HepG2 (cell line): Measurements from ENCODE around the gene ZCCHC24. TPM values are rescaled to one million over a fixed set of nuclear protein-coding genes. Genes with fewer than 3 reads are reported as not detected.

ENCODE experiments used
- ATAC-seq: fragments of 200-7000 bp; cut with Tn5 transposase; 3 replicates; pipeline ENCODE4 v1.9.1; 2020; ENCODE audit warnings: mild to moderate bottlenecking, moderate library complexity
- BruUV-seq: library from RNA; stranded (reverse); fragments of 400-500 nt; replicated peaks from 2 replicates; lab custom pipeline; 2021; lab: Mats Ljungman, UMichigan
- CTCF ChIA-PET: fragments of 300-600 bp; formaldehyde crosslinking; extraction: SDS; loops from one replicate; lab custom pipeline; 2021; ENCODE audit warnings: low total read pairs, inconsistent platforms, low intra/inter-chr PET ratio; lab: Yijun Ruan, JAX
- POLR2A ChIA-PET: fragments of 350-600 bp; sonication (Branson Sonifier 250); formaldehyde crosslinking; loops from one replicate; lab custom pipeline; 2020; ENCODE audit warnings: antibody characterized with exemption, inconsistent platforms; lab: Yijun Ruan, JAX
- DNase-seq: peaks from one replicate; pipeline ENCODE4 v3.0.0-alpha.2; 2015; ENCODE audit warnings: low spot score
- FAIRE-seq: peaks from 3 replicates; lab custom pipeline; 2011; peaks lifted over from hg19 to GRCh38; lab: Jason Lieb, UNC
- H2AFZ ChIP-seq: one replicate; pipeline ENCODE4 v1.6.1; 2011; ENCODE audit warnings: low read length, inconsistent platforms
- H3K27ac ChIP-seq: fragments of 300-600 bp; 3 replicates; pipeline ENCODE4 v1.8.0; 2011; ENCODE audit warnings: mixed run types, mild to moderate bottlenecking, mixed read lengths, low read length, inconsistent platforms; ENCODE audit not compliant: insufficient read depth; ENCODE audit errors: extremely low read length
- H3K27me3 ChIP-seq, 2 experiments: fragments of 200-600 bp in 1 of 2; 2 replicates in 1 of 2; 3 replicates in 1 of 2; pipeline versions ENCODE4 v1.6.0 to v1.8.0; 2011; ENCODE audit warnings: low read length in 2 of 2, mild to moderate bottlenecking in 2 of 2, moderate library complexity in 2 of 2, inconsistent platforms in 1 of 2; ENCODE audit not compliant: insufficient read depth in 2 of 2, control insufficient read depth in 1 of 2
- H3K36me3 ChIP-seq, 2 experiments: fragments of 200-600 bp in 1 of 2; replicated peaks in 1 of 2; 2 replicates in 1 of 2; 3 replicates in 1 of 2; pipeline versions ENCODE4 v1.5.1 to v1.8.0; 2011; ENCODE audit warnings: low read length in 2 of 2, inconsistent platforms in 1 of 2; ENCODE audit not compliant: insufficient read depth in 2 of 2, control insufficient read depth in 1 of 2
- H3K4me1 ChIP-seq: 2 replicates; pipeline ENCODE4 v1.5.1; 2012; ENCODE audit warnings: low read length, inconsistent platforms; ENCODE audit not compliant: insufficient read depth
- H3K4me2 ChIP-seq: 2 replicates; pipeline ENCODE4 v1.6.0; 2011; ENCODE audit warnings: low read depth, low read length, inconsistent platforms
- H3K4me3 ChIP-seq, 3 experiments: fragments of 200-600 bp in 1 of 3; sonication (generic), shearing (Covaris generic) in 1 of 3; replicated peaks in 1 of 3; 2 replicates each; pipeline ENCODE4 v1.5.1; 2011 to 2016; ENCODE audit warnings: low read length in 3 of 3, inconsistent platforms in 2 of 3, low read depth in 2 of 3, mild to moderate bottlenecking in 2 of 3, control low read depth in 1 of 3, mixed read lengths in 1 of 3; ENCODE audit not compliant: insufficient read depth in 1 of 3
- H3K79me2 ChIP-seq: one replicate; pipeline ENCODE4 v1.6.1; 2011; ENCODE audit warnings: low read length, inconsistent platforms; ENCODE audit not compliant: insufficient read depth
- H3K9ac ChIP-seq: 2 replicates; pipeline ENCODE4 v1.6.0; 2011; ENCODE audit warnings: mild to moderate bottlenecking, low read depth, low read length, inconsistent platforms; ENCODE audit not compliant: insufficient read depth
- H3K9me3 ChIP-seq: 2 replicates; pipeline ENCODE4 v1.5.1; 2012; ENCODE audit warnings: mild to moderate bottlenecking, low read length
- H4K20me1 ChIP-seq: 2 replicates; pipeline ENCODE4 v1.6.0; 2011; ENCODE audit warnings: inconsistent platforms, mild to moderate bottlenecking, low read length, moderate library complexity; ENCODE audit not compliant: insufficient read depth
- CEBPB ChIP-seq: IDR thresholded peaks from 2 replicates; pipeline ENCODE4 v1.6.1; 2011; ENCODE audit warnings: low read depth, low read length, improper control_type of control experiment, borderline replicate concordance
- CEBPG ChIP-seq: IDR thresholded peaks from 2 replicates; pipeline ENCODE4 v1.6.1; 2016
- CREB1 ChIP-seq, 2 experiments: fragments of 450-650 bp in 1 of 2; IDR thresholded peaks; 2 replicates each; pipeline ENCODE4 v1.6.1; 2016 to 2017; ENCODE audit warnings: control low read depth in 1 of 2, mild to moderate bottlenecking in 1 of 2, missing compliant biosample characterization in 1 of 2, missing genetic modification characterization in 1 of 2
- HDAC1 ChIP-seq: sonication (generic); formaldehyde crosslinking; IDR thresholded peaks from 2 replicates; pipeline ENCODE4 v1.5.1; 2020; ENCODE audit warnings: mild to moderate bottlenecking, missing genetic modification reagents
- IRF2 ChIP-seq: IDR thresholded peaks from 2 replicates; pipeline ENCODE4 v1.6.1; 2018; ENCODE audit warnings: missing genetic modification reagents, missing compliant biosample characterization
- LCORL ChIP-seq, 2 experiments: fragments of 450-650 bp in 1 of 2; sonication (generic) in 1 of 2; formaldehyde crosslinking in 1 of 2; IDR thresholded peaks; 2 replicates each; pipeline versions ENCODE4 v1.5.0 to v1.6.1; 2017 to 2020; ENCODE audit warnings: antibody characterized with exemption in 1 of 2, missing genetic modification reagents in 1 of 2
- NFE2 ChIP-seq: sonication (generic); formaldehyde crosslinking; IDR thresholded peaks from 2 replicates; pipeline ENCODE4 v1.4.0; 2020; ENCODE audit warnings: missing genetic modification reagents
- ZNF577 ChIP-seq: sonication (generic); formaldehyde crosslinking; IDR thresholded peaks from 2 replicates; pipeline ENCODE4 v1.4.0; 2020; ENCODE audit warnings: mild to moderate bottlenecking, low read depth, missing genetic modification reagents, borderline replicate concordance
- ZNF781 ChIP-seq: sonication (generic); formaldehyde crosslinking; IDR thresholded peaks from 2 replicates; pipeline ENCODE4 v1.5.1; 2020; ENCODE audit warnings: borderline replicate concordance, mild to moderate bottlenecking, missing genetic modification reagents; ENCODE audit errors: not compliant biosample characterization
- WGBS: methylation state at CpG from one replicate; pipeline ENCODE4 v1.1.6; 2017; ENCODE audit warnings: low lambda C conversion rate; 5-methylcytosine and 5-hydroxymethylcytosine counted together
- in situ Hi-C: cut with HindIII; loops from 2 replicates; pipeline ENCODE4 v1.10.0; 2017; ENCODE audit warnings: low pct_unique_long_range_greater_than_20kb; ENCODE audit not compliant: extremely low pct_ligation_motif_present
- intact Hi-C: fragments of 100-400 bp; cut with micrococcal nuclease; formaldehyde crosslinking; loops from one replicate; pipeline ENCODE4 v1.10.0; 2022; ENCODE audit not compliant: unreplicated experiment
- polyA plus RNA-seq, 8 experiments: library from polyadenylated mRNA; depleted of rRNA in 3 of 8; stranded (reverse) in 7 of 8; unstranded in 1 of 8; fragments of >200 nt; fragmentation: Illumina TruSeq in 4 of 8; extraction: Trizol in 4 of 8; gene quantifications; 2 replicates each; pipeline versions ENCODE4 v1.2.1 to v1.2.3, GENCODE V29; 2011 to 2016; ENCODE audit warnings: low read depth in 4 of 8, missing spikeins in 1 of 8, mixed read lengths in 1 of 8; ENCODE audit not compliant: insufficient read depth in 1 of 8
- total RNA-seq, 5 experiments: library from RNA; depleted of rRNA; stranded (reverse); fragments of >200 nt; fragmentation: Illumina TruSeq; extraction: Trizol; gene quantifications; 2 replicates each; pipeline ENCODE4 v1.2.3, GENCODE V29; 2016; ENCODE audit warnings: low read depth in 1 of 5
- TF ChIP-seq, protein P1 (sequence below): sonication (generic); formaldehyde crosslinking; conservative IDR thresholded peaks from 2 replicates; pipeline ENCODE4 v1.4.0; 2020; ENCODE audit warnings: missing genetic modification reagents

The ZCCHC24 gene
- total and polyA plus RNA-seq, 2 of the 13 experiments (the other 11 are each of a cell fraction or from before 2014, with no cell fraction given) = 3.1 to 7.9 TPM

DNA sequence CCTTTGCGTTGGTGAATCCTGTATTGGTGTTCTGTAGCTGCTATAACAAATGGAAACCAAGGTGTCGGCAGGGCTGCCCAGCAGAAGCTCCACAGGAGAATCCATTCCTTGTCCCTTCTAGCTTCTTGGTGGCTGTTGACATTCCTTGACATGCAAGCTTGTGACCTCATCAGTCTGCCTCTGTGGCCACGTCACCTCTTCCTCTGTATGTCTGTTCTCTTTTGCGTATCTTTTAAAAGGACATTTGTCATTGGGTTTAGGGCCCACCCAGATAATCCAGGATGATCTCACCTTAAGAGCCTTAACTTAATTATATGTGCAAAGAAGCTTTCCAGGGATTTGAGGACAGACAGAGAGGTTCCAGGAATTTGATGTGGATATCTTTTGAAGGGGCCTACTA lies 15.3 kb upstream of the ZCCHC24 start:
- in situ Hi-C loops = no loop called here
- no peak for DNase-seq
- CTCF ChIA-PET = no interaction called here
- TF ChIP-seq, protein P1, sequence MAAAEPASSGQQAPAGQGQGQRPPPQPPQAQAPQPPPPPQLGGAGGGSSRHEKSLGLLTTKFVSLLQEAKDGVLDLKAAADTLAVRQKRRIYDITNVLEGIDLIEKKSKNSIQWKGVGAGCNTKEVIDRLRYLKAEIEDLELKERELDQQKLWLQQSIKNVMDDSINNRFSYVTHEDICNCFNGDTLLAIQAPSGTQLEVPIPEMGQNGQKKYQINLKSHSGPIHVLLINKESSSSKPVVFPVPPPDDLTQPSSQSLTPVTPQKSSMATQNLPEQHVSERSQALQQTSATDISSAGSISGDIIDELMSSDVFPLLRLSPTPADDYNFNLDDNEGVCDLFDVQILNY (CRISPR knock-in tag) = no peak
- TF ChIP-seq HDAC1 (CRISPR knock-in tag) (no peak), IRF2 (no peak), CREB1 (IDR thresholded peaks at IDR 0.05) (peak; percentile 55), CREB1 (CRISPR knock-in tag; IDR thresholded peaks at IDR 0.05) (no peak), NFE2 (CRISPR knock-in tag) (no peak)
- H3K4me1 ChIP-seq = 0 out of 2 replicates have a peak, but pooled peaks cover 6% of the 10 kb centered on the region
- H3K36me3 ChIP-seq = no peaks in the 10 kb centered on the region
- no TSS peak for BruUV-seq
- no peaks in the 10 kb centered on the region for H3K9me3 ChIP-seq
- intact Hi-C loops = no loop called here
- no peak overlapping the region for H3K9ac ChIP-seq
- ATAC-seq = no peak
- no peaks in the 10 kb centered on the region for H3K79me2 ChIP-seq
- no peak overlapping the region for H2AFZ ChIP-seq
- H3K27me3 ChIP-seq = peaks cover 0 to 11% of the 10 kb centered on the region in 2 experiments; a peak in 1 of 5 replicates
- POLR2A ChIA-PET = no interaction called here
- no peak for FAIRE-seq
- no peak overlapping the region for H3K4me3 ChIP-seq
- no peak overlapping the region for H3K27ac ChIP-seq
- no peak overlapping the region for H3K4me2 ChIP-seq
- no peaks in the 10 kb centered on the region for H4K20me1 ChIP-seq
- 75% methylated on average over 4 of the region's 4 CpGs for WGBS

DNA sequence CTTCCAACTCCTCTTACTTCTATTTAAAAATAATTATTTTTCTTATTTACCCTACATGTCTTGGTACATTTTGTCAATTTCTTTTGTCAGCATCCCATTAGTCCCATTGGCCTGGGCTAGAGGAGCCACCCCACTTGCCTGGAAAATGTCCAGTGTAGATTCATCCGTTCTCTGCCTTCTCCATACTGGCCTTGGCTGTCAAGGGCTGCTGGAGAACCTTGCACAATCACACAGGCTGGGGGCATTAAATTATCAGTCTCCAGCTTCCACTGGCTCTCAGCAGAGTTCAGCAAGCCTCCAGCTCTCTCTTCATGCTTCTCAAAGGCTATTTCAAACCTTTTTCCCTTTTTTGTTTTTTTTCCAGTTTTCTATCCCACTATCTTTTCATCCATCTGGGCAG lies 13.8 kb upstream of the ZCCHC24 start:
- ATAC-seq = peak; percentile 44; the same call in 1 of the 3 replicates
- Histone ChIP-seq H3K9ac (no peak overlapping the region), H3K9me3 (no peaks in the 10 kb centered on the region), H3K27me3 (peaks cover 0 to 12% of the 10 kb centered on the region in 2 experiments; a peak in 2 of 5 replicates), H3K79me2 (no peaks in the 10 kb centered on the region), H4K20me1 (no peaks in the 10 kb centered on the region), H3K4me3 (no peak overlapping the region), H3K4me1 (peaks cover 13% of the 10 kb centered on the region; the same call in 1 of the 2 replicates), H3K4me2 (no peak overlapping the region)
- WGBS = 4% methylated on average over 1 of the region's 1 CpG
- intact Hi-C loops = no loop called here
- CTCF ChIA-PET = no interaction called here
- FAIRE-seq = no peak
- TF ChIP-seq ZNF577 (CRISPR knock-in tag) = no peak
- no peak for TF ChIP-seq ZNF781 (CRISPR knock-in tag)
- TF ChIP-seq LCORL (IDR thresholded peaks at IDR 0.05) = no peak
- TF ChIP-seq LCORL (CRISPR knock-in tag; IDR thresholded peaks at IDR 0.05) = no peak
- TF ChIP-seq CEBPG (CRISPR knock-in tag) = peak; percentile 9; the same call in 1 of the 2 replicates
- TF ChIP-seq CEBPB = peak; percentile 79
- TF ChIP-seq, all 625 proteins: peak for 2
- DNase-seq = no peak
- Histone ChIP-seq H3K36me3 (no peaks in the 10 kb centered on the region), H2AFZ (no peak overlapping the region), H3K27ac (no peak overlapping the region)
- BruUV-seq = no TSS peak
- POLR2A ChIA-PET = no interaction called here
- in situ Hi-C loops = no loop called here
